COR-L47 (cell line): ENCODE data around the gene LRFN4.

Experiments used
- DNase-seq: peaks from one replicate; lab custom pipeline; 2025; lab: John Stamatoyannopoulos, UW

The LRFN4 gene

DNA sequence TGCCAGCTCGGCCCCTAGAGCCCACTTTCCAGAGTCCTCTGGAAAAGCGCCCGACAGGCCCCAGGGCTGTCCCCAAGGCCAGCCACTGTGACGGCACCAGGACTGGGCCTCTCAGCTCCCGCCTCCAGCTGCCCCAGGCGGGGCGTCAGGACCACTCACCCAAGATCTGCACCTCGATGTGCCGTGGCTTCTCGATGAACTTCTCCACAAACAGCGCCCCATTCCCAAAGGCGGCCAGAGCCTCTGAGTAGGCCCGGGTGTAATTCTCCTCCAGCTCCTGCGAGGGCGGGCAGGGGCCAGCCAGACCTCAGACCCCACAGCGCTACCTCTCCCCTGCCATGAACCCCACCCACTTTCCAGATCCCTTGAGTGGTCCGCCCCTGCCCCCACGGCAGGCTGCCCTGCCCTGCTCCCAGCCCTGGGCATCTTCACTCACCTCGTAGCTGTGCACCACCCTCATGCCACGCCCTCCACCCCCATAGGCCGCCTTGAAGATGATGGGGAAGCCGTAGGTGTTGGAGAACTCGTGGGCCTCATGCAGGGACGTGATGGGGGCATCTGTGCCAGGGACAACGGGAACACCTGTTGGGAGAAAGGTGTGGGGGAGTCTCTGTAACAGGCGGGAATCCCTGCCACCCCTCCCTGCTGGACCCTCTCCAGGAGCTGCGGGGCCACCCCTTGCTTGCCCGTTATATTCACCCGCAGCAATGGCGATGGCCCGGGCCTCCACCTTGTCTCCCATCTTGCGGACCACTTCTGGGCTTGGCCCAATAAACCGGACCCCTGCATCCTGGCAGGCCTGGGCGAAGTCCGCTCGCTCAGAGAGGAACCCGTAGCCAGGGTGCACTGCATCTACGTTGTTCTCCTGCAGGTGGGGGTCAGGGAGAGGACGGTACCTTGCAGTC lies 14.0 kb downstream of the LRFN4 start:
- DNase-seq, result no peak

DNA sequence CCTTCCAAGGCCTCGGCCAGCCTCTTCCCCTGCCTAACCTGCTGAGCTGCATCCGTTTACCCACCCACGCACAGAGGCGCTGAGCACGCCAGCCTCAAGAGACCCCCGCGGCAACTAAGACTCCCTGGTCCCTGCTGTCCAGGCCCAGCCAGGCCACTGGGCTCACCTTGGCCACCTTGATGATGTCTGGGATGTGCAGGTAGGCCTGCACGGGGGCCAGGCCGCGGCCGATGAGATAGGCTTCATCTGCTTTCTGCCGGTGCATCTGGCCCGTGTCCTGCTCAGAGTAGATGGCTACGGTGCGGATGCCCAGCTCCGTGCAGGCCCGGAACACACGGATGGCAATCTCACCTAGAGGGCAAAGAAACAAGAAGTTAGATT lies 14.6 kb downstream of the LRFN4 start:
- no peak for DNase-seq

DNA sequence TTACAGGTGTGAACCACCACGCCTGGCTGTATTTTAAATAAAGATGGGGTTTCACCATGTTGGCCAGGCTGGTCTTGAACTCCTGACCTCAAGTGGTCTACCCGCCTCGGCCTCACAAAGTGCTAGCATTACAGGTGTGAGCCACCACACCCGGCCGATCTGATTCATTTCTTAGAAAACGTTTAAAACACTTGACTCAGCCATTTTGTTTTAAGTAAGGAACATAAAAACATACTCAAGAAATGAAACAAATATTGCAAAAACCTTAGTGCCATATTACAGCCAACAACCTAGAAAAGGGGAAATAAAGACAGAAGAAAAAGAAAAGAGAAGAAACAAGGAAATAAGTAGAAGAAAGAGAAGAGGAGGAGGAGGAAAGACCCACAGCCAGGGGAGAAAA lies 17.4 kb downstream of the LRFN4 start:
- no peak for DNase-seq

DNA sequence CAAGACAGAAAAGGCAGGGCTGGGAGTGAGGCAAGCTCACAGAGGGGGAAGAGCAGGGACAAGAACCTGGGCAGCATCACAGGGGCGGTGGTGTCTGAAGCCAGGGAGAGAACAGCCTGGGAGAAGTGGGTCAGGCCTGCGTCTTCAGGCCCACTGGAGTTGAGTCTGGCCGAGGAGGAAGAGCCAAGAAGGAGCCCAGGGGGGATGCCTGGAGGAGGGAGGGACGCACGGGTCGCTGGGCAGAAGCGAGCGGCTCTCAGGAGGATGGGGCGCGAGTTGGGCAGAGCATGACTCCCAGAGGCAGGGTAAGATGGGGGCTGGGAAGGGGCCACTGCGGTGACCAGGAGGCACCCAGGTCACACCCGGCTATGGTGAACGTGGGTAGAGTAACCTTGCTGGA lies 18.5 kb downstream of the LRFN4 start:
- DNase-seq, result no peak

DNA sequence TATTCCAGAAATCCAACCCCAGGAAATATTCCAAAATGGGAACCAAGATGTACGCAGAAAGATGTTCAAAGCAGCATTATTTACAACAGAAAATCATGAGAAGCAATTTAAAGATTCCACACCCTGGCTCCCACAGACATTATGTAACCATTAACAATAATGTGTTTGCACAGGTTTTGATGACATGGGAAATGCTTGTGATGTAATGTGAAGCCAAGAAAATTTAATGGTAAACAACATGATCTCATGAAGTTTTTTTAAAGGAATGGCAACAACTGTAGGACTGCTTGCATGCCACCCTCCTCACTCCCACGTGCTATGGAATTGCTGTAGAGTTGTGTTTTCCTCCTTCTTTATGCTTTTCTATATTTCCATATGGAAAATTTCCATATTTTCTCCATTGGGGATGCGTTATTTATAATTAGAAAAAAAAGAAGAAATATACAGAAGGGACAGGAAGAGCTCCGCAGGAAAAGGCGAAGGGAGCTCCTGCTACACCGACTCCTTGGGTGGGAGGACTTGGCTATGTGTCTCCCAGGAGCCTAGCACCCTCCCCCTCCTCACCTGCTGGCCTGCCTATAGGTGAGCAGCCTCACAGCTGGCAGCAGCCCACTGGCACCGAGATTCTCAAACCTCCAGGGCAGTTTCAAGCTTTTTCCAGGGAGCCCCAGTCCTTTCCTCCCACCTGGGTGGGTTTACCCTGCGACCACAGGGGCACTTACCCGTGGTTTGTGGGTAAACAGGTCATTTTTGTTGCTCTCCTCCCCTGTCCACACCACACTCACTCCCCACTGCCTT lies 20.9 kb downstream of the LRFN4 start:
- DNase-seq, result no peak

DNA sequence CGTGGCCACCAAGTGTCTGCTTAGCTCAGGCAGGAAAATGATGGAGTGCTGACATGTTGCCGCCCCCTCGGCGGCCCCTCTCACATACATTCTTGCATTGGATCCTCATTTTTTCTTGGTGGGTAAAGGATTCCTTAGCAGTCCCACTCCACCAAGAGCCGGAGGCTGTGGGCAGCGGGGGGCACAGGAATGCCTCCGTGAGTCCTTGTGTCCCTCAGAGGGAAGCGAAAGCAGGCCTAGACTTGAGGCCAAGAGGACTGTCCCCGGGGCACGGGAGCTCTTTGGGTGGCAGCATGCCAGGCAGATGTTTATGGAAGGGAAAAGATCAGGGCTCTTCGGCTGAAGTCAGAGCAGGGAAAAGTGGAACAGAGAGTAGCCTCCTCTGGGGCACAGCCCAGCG lies 21.6 kb downstream of the LRFN4 start:
- DNase-seq, result no peak

DNA sequence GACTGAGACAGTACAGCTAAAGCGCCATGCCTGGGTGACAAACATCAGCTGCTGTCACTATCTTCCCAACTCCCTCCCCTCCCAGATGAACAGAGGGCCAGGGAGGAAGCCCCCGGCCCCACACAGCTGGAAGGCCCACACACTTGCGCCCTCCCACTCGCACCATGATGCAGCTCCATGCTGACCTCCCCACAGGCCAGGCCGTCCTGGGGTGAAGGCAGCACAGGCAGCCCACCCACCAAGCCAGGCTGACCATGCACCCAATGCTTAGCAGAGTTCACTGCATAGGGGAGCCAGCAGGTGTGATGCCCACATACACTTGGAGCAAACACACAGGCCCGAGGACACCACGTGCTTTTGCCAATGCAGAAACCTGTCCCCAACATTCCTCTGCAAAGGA lies 22.1 kb downstream of the LRFN4 start:
- DNase-seq, result no peak

DNA sequence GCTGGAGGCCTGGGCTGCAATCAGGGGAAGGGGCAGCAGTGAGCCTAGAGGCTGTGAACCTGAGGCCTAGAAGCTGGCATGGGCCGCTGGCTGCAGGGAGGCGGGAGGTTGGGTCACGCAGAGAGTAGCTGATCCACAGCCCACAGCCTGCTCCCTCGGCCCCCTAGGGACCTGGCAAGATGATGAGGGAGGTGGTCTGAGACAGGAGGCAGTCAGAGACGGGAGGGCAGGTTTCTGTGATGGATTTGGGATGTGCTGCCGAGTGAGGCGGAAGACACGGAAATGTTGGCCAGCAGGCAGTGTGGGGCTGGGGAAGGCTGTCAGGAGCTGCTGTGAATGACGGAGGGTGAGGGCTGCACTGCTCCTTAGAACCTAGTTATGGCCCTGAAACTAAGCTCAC lies 22.7 kb downstream of the LRFN4 start:
- no peak for DNase-seq

DNA sequence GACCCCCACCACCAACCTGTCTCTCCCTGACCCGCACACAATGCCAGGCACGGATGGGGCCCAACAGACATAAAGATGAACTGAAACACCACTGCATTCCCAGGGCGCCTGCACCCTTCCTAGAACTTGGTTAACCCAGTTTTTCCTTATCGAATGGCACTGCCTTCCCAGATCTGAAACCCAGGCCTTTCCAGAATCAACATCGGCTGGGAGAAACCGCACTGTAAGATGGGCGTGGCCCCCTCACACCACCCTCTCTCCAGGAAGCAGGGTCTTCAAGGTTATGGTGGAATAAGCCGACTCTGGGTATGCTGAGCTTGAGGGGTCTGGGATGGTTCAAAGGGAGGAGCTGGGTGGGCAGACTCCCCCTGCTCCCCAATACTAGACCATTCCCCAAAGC lies 23.1 kb downstream of the LRFN4 start:
- DNase-seq, result no peak

DNA sequence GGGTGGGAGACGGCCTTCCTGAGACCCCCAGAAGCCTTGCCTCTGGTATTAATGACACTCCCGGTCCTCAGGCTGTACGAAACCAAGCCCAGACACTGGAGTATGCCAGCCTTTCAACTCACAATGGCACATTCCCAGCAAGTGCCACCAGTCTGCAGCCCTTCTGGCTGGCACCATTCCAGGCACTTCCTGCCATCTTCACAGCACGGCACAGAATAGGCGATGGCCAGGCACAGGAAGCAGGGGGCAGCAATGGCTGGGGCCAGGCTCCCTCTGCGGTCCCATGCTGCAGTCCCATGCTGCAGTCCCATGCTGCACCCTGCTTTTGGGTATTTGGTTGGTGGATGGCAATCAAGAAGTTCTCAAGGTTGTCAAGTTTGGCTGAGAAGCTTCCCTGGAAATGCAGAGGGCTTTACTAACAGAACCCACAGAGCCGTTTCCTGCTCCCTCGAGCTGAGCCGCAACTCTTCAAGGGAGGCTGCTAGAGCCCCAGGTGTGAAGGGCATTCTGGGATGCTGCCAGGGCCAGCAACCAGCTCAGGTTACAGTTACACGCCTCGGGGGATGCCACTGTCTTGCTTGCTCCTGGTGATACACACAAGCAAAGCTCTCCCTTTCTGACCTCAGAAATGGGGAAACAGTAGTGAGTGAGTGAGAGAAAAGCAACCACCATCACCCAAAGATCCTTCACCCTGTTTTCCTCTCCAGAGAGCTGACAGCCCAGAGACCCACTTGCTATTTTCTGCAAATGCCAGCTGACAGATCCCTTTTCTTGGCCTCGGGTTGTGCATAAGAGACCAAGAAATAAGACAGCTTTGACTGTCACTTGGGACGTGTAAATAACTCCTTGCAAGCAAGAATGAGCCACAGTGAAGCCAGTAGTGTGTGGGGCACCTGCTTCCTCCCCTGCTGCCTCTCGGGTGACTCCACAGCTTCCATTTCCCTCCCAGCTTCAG lies 23.9 kb downstream of the LRFN4 start:
- peak; percentile 91 for DNase-seq

DNA sequence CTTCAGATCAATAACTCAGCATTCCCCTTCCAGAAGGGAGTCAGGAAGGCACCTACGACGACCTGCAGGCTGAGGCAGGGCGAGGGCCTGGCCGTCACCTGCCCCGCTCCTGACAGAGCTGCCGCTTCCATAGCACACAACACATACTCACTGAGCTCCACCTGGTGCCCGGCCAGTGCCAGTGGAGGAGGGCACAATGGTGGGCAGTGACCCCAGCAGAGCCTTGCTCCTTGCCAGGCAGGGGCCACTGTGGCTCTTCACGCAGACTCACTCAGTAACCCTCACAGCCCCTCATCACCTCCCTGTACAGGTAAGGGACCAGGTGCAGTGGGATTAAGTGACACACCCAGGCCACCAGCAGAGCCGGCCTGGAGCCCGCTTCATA lies 24.6 kb downstream of the LRFN4 start:
- no peak for DNase-seq

DNA sequence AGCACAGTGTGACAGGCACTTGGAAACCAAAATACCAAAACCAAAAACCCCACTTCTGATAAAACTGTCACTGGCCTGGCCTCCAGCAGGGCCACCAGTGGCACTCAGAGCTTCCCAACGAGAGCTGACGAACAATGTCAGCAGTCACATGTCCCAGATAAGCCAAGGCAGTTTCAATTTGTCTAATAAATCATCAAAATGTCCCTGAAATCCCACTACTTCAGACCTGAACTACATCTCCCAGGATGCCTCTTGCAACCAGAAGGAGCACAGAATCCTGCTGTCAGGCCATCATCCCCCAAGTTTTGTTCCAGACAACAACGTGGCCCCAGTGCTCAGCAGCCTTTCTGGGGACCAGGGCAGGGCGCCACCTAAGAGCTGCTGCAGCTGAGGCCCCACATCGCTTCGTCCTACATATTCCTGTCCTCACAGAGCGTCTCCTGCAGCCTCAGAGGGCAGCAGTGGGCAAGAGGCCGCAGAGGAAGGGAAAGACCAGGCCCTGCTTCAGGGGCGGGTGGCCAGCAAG lies 25.1 kb downstream of the LRFN4 start:
- DNase-seq, result no peak

DNA sequence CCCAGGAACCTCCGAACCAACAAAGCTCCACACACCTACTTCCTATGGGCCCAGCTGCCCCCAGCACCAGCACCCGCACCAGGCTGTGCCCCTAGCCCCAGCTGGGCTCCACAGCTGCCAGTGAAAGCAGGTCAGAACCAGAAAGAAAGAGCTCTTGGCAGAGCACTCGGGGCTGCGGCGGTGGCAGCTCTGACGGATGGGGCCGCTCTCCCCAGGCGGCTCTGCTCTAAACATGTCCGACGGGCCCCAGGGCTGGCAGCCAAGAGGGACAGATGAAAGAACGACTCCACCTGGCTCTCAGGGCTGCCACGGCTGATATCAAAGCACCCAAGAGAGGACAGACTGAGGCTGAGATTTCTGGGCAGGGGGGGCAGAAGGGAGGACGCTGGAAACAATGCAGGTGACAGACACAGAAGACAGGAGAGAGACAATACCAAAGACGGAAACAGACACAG lies 25.7 kb downstream of the LRFN4 start:
- DNase-seq, result peak; percentile 88

DNA sequence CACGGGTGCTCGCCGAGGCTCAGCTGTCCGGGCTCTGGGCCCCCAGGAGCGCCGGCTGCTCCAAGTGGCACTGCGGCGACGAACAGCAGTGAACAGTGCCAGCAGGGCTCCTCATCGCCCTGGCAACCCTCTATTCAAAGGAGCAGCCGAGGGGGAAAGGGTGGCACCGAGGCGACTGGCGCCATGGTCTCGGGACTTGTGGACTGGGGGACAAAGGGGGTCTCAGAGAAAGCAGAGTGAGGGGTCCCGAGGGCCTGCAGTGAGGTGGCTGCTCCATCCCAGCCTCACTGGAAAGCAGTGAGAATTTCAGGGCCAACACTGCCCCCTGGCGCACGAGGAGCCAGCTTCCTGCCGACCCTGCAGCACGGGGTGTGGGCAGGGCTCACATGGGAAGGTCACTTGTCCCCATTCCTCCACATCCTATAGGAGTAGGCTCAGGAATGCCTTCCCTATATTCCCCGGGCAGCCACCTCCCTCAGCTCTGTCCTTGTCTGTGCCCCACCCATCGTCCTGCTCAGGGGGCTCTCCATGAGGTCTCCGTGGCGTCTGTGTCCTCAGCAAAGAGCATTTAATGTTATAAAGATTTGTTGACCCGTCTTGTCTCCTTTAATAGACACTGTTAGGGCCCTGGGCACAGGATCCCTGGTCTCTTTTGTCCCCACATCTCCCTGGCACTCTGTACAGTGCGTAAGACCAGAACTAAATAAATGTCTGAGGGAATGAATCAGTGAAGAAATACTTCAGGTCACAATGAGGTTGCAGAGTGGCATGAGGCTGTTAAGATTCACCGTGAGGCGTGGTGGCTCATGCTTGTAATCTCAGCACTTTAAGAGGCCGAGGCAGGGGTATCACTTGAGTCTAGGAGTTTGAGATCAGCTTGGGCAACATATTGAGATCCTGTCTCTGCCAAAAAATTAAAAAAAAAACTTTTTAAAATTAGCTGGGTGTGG lies 26.4 kb downstream of the LRFN4 start:
- DNase-seq, result peak; percentile 88

DNA sequence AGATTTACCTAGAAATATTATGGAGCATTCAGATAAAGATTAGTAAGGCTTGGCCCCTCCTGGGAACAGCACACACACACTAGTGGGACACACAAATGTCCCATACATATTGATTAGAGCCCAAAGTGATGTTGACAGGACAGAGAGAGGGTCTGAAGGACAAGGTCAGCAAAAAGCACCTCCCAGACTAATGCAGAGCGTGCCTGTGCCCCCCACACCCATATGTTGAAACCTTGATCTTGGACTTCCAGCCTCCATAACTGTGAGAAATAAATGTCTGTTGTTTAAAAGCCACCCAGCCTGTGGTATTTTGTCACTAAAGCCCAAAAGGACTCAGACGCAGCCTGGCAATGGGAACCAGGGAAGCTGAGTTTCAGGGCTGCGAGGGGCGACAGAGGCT lies 27.6 kb downstream of the LRFN4 start:
- DNase-seq, result no peak

DNA sequence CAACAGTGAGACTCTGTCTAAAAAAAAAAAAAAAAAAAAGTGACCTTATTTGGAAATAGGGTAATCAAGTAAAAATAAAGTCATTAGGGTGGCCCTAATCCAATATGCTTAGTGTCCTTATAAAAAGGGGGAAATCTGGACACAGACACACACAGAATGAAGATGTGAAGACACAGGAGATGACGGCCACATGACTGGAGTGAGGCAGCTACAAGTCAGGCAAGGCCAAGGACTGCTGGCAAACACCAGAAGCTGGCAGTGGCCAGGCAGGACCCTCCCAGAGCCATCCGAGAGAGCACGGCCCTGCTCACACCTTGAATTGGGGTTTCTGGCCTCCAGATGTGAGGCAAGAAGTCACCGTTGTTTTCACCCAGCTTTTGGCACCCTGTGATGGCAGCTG lies 28.6 kb downstream of the LRFN4 start:
- DNase-seq, result no peak

DNA sequence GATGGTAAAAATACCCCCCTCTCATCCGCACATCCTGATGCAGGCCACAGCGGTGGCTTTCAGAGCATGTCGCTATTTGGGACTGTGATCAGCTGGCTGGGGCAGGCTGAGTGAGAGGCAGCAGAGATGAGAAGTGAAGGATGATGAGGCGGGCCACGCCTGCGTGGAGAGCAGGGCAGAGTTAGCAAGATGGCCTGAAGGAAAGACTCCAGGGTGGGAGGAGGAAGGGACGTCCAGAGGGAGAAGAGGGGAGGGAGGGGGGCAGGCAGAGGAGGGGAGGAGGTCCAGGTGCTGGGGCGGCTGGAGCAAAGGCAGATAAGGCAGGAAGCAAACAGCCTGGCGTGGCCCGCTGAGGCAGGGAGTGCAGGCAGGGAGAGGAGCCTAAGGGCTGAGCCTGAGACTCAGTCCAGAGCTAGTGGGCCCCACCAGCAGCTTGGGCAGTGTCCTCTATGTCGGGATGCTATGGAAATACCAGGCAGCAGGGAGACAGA lies 29.1 kb downstream of the LRFN4 start:
- DNase-seq, result no peak

DNA sequence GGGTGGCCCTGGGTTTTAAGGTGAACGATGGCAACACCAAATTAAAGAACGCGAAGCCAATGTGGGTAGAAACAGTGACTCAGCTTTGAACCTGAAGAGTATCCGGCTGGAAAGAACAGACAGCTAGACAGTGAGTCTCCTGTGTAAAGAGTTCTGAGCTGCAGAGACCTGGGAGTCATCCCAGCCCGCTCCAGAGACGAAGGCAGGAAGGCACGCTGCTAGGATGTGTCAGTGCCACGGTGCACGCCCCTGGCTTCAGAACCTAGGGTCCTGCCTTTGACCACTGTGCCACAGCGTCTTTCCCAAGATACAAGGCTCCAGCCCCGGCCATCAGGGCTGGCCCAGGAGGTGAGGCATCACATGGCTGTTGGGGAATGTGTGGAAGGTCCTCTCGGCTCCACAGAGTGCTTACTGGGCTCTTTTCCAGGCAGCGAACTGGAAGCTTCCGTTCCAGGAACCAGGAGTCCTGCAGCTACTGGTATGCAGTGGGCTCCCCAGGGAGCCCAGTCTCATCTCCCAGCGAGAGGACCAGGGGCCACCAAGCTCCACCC lies 29.9 kb downstream of the LRFN4 start:
- no peak for DNase-seq

DNA sequence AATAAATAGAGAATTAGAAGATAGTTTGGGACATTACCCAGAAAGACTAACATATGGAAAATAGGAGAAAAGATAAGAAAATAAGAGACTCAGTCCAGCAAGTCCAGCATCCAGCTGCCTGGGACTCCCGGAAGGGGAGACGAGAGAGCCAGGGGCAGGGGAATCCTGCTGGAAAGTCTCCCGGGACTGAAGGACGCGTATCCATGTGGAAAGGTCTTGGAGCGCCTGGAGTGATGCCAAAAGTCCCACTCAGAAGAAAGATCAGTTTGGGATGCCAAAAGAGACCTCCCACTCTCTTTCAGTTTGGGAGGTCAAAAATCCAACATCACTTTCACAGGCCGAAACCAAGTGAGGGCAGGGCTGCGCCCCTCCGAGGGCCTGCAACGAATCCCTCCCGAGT lies 30.7 kb downstream of the LRFN4 start:
- DNase-seq, result no peak

DNA sequence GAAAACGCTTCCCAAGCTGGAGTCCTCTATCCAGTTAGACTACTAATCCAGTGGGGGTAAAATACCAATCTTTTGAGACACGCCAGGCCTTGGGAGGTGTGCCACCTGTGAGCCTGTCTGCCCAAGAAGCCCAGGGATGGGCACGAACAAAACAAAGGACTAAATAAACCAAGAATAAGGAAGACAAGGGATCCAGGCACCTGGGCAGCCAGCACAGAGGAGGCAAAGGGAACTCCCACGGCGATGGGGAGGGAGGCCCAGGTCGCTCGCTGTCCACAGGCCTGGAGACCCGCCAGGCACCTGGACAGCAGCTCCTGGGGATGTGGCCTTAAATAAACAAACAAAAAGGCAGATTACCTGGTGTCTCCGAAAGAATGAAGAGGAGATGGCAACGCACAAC lies 31.4 kb downstream of the LRFN4 start:
- peak; percentile 26 for DNase-seq
